Esophagus (tissue), 2 donors: ENCODE data around the gene C1QTNF8. TPM values are rescaled to one million over a fixed set of nuclear protein-coding genes. Genes with fewer than 3 reads are reported as not detected.

Source experiments
- H3K27ac ChIP-seq, 2 donors: one replicate each; pipeline ENCODE4 v1.5.1; 2013; ENCODE audit warnings: low read depth in 2 of 2, mild to moderate bottlenecking in 2 of 2, inconsistent platforms in 1 of 2, low read length in 1 of 2, moderate library complexity in 1 of 2
- H3K27me3 ChIP-seq, 2 donors: one replicate each; pipeline ENCODE4 v1.6.1; 2013; ENCODE audit warnings: low read length in 2 of 2, control low read depth in 1 of 2, mild to moderate bottlenecking in 1 of 2; ENCODE audit not compliant: insufficient read depth in 2 of 2, control insufficient read depth in 1 of 2
- H3K36me3 ChIP-seq, 2 donors: one replicate each; pipeline ENCODE4 v1.6.1; 2013; ENCODE audit warnings: low read length in 1 of 2; ENCODE audit not compliant: control insufficient read depth in 2 of 2, insufficient read depth in 2 of 2
- H3K4me1 ChIP-seq, 2 donors: one replicate each; pipeline ENCODE4 v1.6.1; 2013; ENCODE audit warnings: low read length in 1 of 2; ENCODE audit not compliant: control insufficient read depth in 2 of 2, insufficient read depth in 2 of 2
- H3K4me3 ChIP-seq, 2 donors: one replicate each; pipeline ENCODE4 v1.5.1; 2013; ENCODE audit warnings: low read length in 2 of 2, mild to moderate bottlenecking in 2 of 2, low read depth in 1 of 2, moderate library complexity in 1 of 2
- H3K9me3 ChIP-seq, 2 donors: one replicate each; pipeline ENCODE4 v1.6.1; 2013; ENCODE audit warnings: mild to moderate bottlenecking in 2 of 2, low read depth in 1 of 2, low read length in 1 of 2, moderate library complexity in 1 of 2; ENCODE audit not compliant: control insufficient read depth in 2 of 2, insufficient read depth in 1 of 2
- WGBS, 2 donors: extraction: QIAGEN DNeasy Blood & Tissue Kit; methylation state at CpG; one replicate each; pipeline ENCODE4 v1.1.7; 2013; 5-methylcytosine and 5-hydroxymethylcytosine counted together
- polyA plus RNA-seq, 2 donors: library from polyadenylated mRNA; stranded (reverse); fragments of 200-250 nt; gene quantifications; one replicate each; pipeline ENCODE4 v1.2.3, GENCODE V29; 2013
- donor health status: healthy with polysubstance abuse.
- donor health status: Bipolar disorder and iron deficiency.

The C1QTNF8 gene
- polyA plus RNA-seq, 2 donors, result not detected

DNA sequence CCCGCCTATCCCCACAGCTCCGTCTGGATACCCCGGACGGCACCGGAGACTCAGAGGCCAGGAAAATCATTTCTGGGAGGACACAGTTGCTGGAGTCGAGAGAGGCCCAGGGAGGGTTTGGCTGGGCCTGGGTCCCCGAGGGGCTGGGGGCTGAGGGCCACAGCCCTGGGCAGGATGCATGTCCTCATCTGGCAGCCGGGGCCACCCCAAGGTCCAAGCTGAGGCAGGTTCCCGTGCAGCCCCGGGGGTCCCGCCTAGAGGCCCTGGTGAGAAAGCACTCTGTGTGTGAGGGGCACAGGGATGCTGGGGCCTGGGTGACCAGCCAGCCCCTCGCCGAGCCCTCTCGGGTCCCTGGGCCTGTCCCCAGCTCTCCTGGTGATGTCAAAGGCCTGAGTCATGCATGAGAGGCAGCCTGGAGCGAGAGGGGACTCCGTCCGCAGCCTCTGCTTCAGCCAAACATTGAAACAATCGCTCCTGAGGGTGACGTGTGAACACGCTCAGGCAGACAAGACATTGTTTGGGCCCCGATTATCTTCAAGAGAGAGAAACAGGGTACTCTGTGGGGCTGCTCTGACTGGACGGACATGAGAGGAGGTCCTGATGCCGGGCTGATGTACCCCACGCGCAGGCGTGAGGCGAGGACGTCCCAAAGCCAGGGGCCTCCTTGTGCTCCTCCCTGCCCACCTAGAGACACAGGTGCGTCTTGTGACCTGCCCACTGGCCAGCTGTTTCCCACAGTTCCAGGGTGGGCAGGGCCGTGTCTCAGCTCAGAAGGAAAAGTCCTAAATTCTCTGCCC, 25.8 kb upstream of the C1QTNF8 start:
- no peaks in the 10 kb centered on the region for H3K9me3 ChIP-seq
- H3K27me3 ChIP-seq, result no peaks in the 10 kb centered on the region
- H3K27ac ChIP-seq, result no peak overlapping the region
- WGBS, 2 donors, result 63 to 66% methylated on average over 30 of the region's 30 CpGs
- no peaks in the 10 kb centered on the region for H3K36me3 ChIP-seq
- H3K4me1 ChIP-seq, result no peaks in the 10 kb centered on the region
- H3K4me3 ChIP-seq, result no peak overlapping the region

DNA sequence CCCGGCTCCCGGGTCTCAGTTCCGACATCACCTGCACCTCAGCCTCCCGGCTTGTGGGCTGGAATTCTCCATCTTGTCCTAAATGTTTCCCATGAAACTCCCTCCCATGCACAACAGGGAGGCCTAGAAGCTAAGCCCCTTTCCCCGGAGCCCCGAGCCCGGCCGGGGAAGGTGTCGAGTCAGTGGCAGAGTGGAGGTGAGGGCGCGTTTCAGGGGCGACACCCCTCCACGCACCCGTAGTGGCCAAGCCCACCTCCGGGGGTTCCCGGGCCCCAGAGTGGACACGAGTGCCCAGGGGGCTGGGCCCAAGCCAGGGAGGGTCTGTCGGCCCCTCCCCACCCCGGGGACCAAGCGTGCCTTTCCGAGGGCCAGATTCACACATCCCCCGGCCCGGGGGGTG, 25.0 kb upstream of the C1QTNF8 start:
- H3K27ac ChIP-seq, result no peak overlapping the region
- WGBS, 2 donors, result 63 to 71% methylated on average over 23 of the region's 23 CpGs
- H3K4me1 ChIP-seq, result no peaks in the 10 kb centered on the region
- H3K36me3 ChIP-seq, result no peaks in the 10 kb centered on the region
- no peak overlapping the region for H3K4me3 ChIP-seq
- H3K27me3 ChIP-seq, result no peaks in the 10 kb centered on the region
- no peaks in the 10 kb centered on the region for H3K9me3 ChIP-seq

DNA sequence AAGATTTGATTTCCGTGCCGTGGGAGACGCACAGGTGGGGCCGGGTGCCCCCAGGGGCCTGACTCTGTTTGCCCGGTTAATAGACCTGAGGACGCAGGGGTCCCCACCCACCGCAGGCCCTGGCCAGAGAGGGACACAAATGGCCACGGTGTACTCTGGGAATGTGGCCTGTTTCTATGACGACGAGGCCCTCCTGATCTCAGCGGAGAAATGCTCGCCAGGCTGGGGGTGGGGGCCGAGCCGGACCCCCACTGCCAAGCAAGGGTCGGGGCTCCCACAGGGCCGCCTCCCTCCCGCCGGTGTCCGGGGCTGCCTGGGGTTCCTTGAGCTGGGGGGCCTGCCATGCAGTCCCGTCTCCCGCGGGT, 24.5 kb upstream of the C1QTNF8 start:
- no peak overlapping the region for H3K27ac ChIP-seq
- no peaks in the 10 kb centered on the region for H3K9me3 ChIP-seq
- H3K4me3 ChIP-seq, result no peak overlapping the region
- H3K36me3 ChIP-seq, result no peaks in the 10 kb centered on the region
- WGBS, 2 donors, result 54 to 58% methylated on average over 16 to 22 of the region's 22 CpGs
- no peaks in the 10 kb centered on the region for H3K27me3 ChIP-seq
- no peaks in the 10 kb centered on the region for H3K4me1 ChIP-seq

- 65 to 67% methylated on average over 35 of the region's 35 CpGs for WGBS, 2 donors
- Histone ChIP-seq H3K27me3 (no peaks in the 10 kb centered on the region), H3K9me3 (no peaks in the 10 kb centered on the region)
Observed at GRCh38 chr16:1119766-1120576, 23.9 kb upstream of the C1QTNF8 start.

DNA sequence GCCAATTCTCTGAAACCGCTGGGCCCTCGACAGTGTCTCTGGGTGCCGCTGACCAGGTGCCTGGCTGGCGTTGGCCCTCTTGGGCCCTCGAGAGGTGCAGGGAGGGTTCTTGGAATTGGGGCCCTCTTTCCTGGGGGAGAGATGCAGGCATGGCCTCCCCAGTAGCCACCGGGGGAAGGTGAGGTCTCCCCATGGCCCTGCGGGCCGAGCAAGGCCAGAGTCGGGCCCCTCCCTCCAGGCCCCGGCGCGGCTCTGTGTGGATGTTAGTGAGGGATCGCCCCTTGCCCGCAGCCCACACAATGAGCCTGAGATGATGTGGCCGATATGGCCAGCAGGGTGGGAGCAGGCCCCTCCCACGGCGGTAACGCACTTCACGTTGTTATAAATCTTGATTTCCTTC, 23.1 kb upstream of the C1QTNF8 start:
- Histone ChIP-seq H3K9me3 (no peaks in the 10 kb centered on the region), H3K4me1 (no peaks in the 10 kb centered on the region), H3K27me3 (no peaks in the 10 kb centered on the region), H3K4me3 (no peak overlapping the region), H3K36me3 (no peaks in the 10 kb centered on the region), H3K27ac (no peak overlapping the region)
- WGBS, 2 donors, result 69 to 75% methylated on average over 18 to 19 of the region's 19 CpGs

More at GRCh38 chr16:1119766-1120576, 23.9 kb upstream of the C1QTNF8 start:
- Histone ChIP-seq H3K36me3 (no peaks in the 10 kb centered on the region), H3K4me1 (no peaks in the 10 kb centered on the region), H3K4me3 (no peak overlapping the region), H3K27ac (no peak overlapping the region)

DNA sequence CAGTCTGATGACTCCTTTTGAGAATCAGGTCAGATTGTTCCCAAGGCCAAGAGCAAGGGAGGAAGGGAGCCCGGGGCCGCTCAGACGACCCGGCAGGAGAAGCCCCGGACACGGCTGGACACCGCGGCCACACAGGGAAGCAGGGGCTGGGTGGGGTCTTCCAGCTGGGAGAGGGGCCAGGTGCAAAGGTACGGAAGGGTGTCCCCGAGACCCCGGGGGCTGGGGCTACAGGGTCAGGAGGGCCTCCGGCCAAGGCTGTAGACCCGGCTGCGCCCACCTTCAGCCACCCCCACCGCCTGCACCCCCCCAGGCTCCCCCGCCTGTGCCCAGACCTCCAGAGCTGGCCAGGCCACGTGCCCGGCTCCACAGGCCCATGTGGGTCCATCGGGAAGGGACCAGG, 21.9 kb upstream of the C1QTNF8 start:
- H3K36me3 ChIP-seq, result no peaks in the 10 kb centered on the region
- no peaks in the 10 kb centered on the region for H3K27me3 ChIP-seq
- H3K27ac ChIP-seq, result no peak overlapping the region
- no peaks in the 10 kb centered on the region for H3K4me1 ChIP-seq
- H3K9me3 ChIP-seq, result no peaks in the 10 kb centered on the region
- WGBS, 2 donors, result 66 to 80% methylated on average over 16 to 19 of the region's 19 CpGs
- no peak overlapping the region for H3K4me3 ChIP-seq

DNA sequence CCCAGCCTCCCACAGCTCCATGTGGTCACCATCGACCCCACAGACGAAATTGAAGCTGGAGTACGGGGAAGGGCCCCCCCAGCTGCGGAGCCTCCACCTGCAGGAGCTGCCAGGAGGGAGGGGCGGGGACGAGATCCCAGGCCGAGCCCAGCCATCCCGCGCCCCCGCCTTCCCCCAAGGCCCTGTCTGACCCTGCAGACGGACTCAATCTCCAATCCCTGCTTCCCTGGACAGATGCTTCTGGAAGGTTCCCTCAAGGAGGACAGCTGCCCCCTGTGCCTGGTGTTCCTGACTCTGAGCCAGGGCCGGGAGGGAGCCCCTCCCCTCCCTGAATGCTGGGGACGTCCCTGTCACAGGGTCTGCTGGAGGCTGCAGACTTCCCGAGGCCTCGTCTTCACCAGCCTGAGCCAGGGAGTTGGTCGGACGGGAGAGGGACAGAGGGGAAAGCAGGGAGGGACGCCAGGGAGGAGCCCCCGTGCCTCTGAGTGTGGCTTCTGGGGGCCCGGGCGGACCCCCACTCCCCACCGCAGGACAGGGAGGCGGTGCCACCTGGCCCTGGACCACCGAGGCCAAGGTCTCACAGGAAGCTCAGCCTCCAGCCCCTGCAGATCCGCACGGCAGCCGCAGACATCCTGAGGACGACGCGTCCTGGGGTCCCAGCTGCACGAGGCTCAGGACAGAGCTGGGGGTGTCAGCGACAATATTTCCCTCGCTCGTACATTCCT, 21.3 kb upstream of the C1QTNF8 start:
- WGBS, 2 donors, result 51 to 52% methylated on average over 34 of the region's 34 CpGs
- no peaks in the 10 kb centered on the region for H3K27me3 ChIP-seq

GRCh38 chr16:1116693-1117077, 20.6 kb upstream of the C1QTNF8 start:
- H3K9me3 ChIP-seq, result no peaks in the 10 kb centered on the region
- no peaks in the 10 kb centered on the region for H3K4me1 ChIP-seq
- 48 to 57% methylated on average over 5 to 16 of the region's 16 CpGs for WGBS, 2 donors
- no peak overlapping the region for H3K27ac ChIP-seq
- H3K4me3 ChIP-seq, result no peak overlapping the region
- no peaks in the 10 kb centered on the region for H3K27me3 ChIP-seq
- no peaks in the 10 kb centered on the region for H3K36me3 ChIP-seq

More for the DNA sequence above, 21.3 kb upstream of the C1QTNF8 start:
- H3K4me1 ChIP-seq, result no peaks in the 10 kb centered on the region
- H3K27ac ChIP-seq, result no peak overlapping the region
- H3K4me3 ChIP-seq, result no peak overlapping the region
- H3K9me3 ChIP-seq, result no peaks in the 10 kb centered on the region
- H3K36me3 ChIP-seq, result no peaks in the 10 kb centered on the region

DNA sequence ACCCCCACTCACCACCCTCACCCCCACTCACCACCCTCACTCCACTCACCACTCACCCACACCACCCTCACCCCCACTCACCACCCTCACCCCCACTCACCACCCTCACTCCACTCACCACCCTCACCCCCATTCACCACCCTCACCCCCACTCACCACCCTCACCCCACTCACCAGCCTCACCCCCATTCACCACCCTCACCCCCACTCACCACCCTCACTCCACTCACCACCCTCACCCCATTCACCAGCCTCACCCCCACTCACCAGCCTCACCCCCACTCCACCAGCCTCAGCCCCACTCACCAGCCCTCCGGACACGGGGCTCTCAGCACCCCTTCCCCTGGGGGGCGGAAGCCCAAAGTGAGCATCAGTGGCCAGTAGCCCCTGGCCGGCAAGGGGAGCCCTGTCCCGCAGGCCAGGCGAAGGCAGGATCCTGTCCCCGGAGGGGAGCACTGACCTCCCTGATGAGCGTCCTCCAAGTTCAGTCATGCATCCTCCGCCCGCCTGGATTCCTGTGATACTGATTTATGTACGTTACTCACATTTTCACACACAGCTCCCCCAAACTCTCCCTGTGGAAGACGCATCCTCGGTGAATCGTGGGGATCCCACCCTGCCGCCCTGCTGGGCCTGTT, 18.0 kb upstream of the C1QTNF8 start:
- Histone ChIP-seq H3K36me3 (no peaks in the 10 kb centered on the region), H3K4me3 (no peak overlapping the region), H3K27me3 (peaks cover 0 to 2% of the 10 kb centered on the region in 2 donors), H3K4me1 (peaks cover 1 to 3% of the 10 kb centered on the region in 2 donors), H3K27ac (no peak overlapping the region), H3K9me3 (no peaks in the 10 kb centered on the region)
- WGBS, 2 donors, result 72 to 77% methylated on average over 15 of the region's 15 CpGs
